Measurements from ENCODE around the gene GOLGA3.
"Not testable (repeated sequence)": the region's sequence is repeated elsewhere in the genome, so short reads cannot be mapped to it uniquely, and the experiment has no call there.

The GOLGA3 gene

GRCh38 chr12:132807295-132808092 is 21.2 kb downstream of the GOLGA3 start:
- no peak for DNase-seq

- no peak for DNase-seq
These were observed 21.8 kb downstream of the GOLGA3 start for GRCh38 chr12:132806857-132807256.

- no peak for DNase-seq
These were observed 24.2 kb downstream of the GOLGA3 start for GRCh38 chr12:132804426-132804861.

- no peak for DNase-seq
These were observed 24.8 kb downstream of the GOLGA3 start for GRCh38 chr12:132803888-132804287.

- no peak for DNase-seq
These were observed 25.5 kb downstream of the GOLGA3 start for GRCh38 chr12:132803125-132803524.

- no peak for DNase-seq
These were observed 26.9 kb downstream of the GOLGA3 start for GRCh38 chr12:132801741-132802140.

GRCh38 chr12:132798836-132799235 is 29.8 kb downstream of the GOLGA3 start:
- DNase-seq: no peak

GRCh38 chr12:132797820-132798570 is 30.7 kb downstream of the GOLGA3 start:
- DNase-seq: no peak

- no peak for DNase-seq
These were observed 32.8 kb downstream of the GOLGA3 start for GRCh38 chr12:132795847-132796246.

- DNase-seq: not testable (repeated sequence)
These were observed 36.7 kb downstream of the GOLGA3 start for GRCh38 chr12:132791940-132792339.

- no peak for DNase-seq
These were observed 39.6 kb downstream of the GOLGA3 start for GRCh38 chr12:132789099-132789471.

GRCh38 chr12:132788375-132789098 is 40.1 kb downstream of the GOLGA3 start:
- DNase-seq: no peak

- no peak for DNase-seq
These were observed 40.8 kb downstream of the GOLGA3 start for GRCh38 chr12:132787877-132788276.

GRCh38 chr12:132786192-132786591 is 42.5 kb downstream of the GOLGA3 start:
- no peak for DNase-seq

GRCh38 chr12:132784580-132784979 is 44.1 kb downstream of the GOLGA3 start:
- no peak for DNase-seq

GRCh38 chr12:132783917-132784531 is 44.6 kb downstream of the GOLGA3 start:
- no peak for DNase-seq

GRCh38 chr12:132781938-132782337 is 46.7 kb downstream of the GOLGA3 start:
- DNase-seq: no peak

GRCh38 chr12:132779781-132780353 is 48.8 kb downstream of the GOLGA3 start:
- no peak for DNase-seq

- no peak for DNase-seq
These were observed 51.1 kb downstream of the GOLGA3 start for GRCh38 chr12:132777614-132778013.

- no peak for DNase-seq
These were observed 51.7 kb downstream of the GOLGA3 start for GRCh38 chr12:132776816-132777568.

GRCh38 chr12:132776230-132776625 is 52.4 kb downstream of the GOLGA3 start:
- DNase-seq: not testable (repeated sequence)
